Fibroblast of lung (primary cell): ENCODE measurements around the gene ISG15.

Experiments used
- EZH2 ChIP-seq: IDR thresholded peaks from 2 replicates; pipeline ENCODE4 v1.5.1; 2012; ENCODE audit warnings: low read length, control low read depth, mild to moderate bottlenecking; ENCODE audit errors: missing control alignments
- TF ChIP-seq, protein P1 (sequence below), 2 donors: IDR thresholded peaks in 1 of 2; conservative IDR thresholded peaks in 1 of 2; 1 replicate in 1 of 2; 2 replicates in 1 of 2; pipeline ENCODE4 v1.5.1; 2011 to 2012; ENCODE audit warnings: low read length in 2 of 2, control low read depth in 1 of 2, inconsistent platforms in 1 of 2, low read depth in 1 of 2, mild to moderate bottlenecking in 1 of 2

DNA sequence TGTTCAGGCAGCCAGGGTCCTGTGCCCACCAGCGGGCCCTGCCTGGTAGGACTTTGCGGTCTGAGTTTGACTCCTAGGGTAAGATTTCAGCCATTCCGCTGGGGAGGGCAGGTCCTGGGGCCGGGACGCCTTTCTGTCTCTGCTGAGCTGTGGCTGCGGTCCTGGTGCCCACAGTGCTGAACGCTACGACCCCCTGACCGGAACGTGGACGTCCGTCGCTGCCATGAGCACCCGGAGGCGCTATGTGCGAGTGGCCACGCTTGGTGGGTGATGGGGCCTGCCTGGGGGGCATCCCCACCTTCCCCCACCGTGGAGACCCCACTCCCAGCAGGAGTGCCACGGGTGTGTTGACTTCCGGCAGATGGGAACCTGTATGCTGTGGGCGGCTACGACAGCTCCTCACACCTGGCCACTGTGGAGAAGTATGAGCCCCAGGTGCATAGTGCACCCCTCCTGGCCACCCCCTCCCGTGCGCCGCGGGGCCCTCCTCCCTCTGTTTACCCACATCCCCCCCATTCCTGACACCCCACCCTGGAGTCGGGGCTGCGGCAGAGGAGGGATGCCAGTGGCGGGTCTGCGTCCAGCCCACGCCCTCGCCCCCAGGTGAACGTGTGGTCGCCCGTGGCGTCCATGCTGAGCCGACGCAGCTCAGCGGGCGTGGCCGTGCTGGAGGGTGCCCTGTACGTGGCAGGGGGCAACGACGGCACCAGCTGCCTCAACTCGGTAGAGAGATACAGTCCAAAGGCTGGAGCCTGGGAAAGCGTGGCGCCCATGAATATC, 49.4 kb upstream of the ISG15 start:
- TF ChIP-seq, protein P1, sequence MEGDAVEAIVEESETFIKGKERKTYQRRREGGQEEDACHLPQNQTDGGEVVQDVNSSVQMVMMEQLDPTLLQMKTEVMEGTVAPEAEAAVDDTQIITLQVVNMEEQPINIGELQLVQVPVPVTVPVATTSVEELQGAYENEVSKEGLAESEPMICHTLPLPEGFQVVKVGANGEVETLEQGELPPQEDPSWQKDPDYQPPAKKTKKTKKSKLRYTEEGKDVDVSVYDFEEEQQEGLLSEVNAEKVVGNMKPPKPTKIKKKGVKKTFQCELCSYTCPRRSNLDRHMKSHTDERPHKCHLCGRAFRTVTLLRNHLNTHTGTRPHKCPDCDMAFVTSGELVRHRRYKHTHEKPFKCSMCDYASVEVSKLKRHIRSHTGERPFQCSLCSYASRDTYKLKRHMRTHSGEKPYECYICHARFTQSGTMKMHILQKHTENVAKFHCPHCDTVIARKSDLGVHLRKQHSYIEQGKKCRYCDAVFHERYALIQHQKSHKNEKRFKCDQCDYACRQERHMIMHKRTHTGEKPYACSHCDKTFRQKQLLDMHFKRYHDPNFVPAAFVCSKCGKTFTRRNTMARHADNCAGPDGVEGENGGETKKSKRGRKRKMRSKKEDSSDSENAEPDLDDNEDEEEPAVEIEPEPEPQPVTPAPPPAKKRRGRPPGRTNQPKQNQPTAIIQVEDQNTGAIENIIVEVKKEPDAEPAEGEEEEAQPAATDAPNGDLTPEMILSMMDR (conservative IDR thresholded peaks at IDR 0.05 in 1 of 2, IDR thresholded peaks at IDR 0.05 in 1 of 2; ENCODE audit: low read depth in 1 of 2, low read length in 2 of 2), result no peak
- TF ChIP-seq EZH2, result no peak
